ENCODE results near the gene RTN4RL2. TPM values are rescaled to one million over a fixed set of nuclear protein-coding genes. Genes with fewer than 3 reads are reported as not detected.

Gene RTN4RL2
- total RNA-seq, 1 donor from 2014 or later = 2.0 TPM

- intact Hi-C loops (cut with DNase I) = no loop called here
- H3K27ac ChIP-seq = peak overlapping the region; percentile 40
These were observed 16.6 kb downstream of the RTN4RL2 start for GRCh38 chr11:57476757-57477506.

GRCh38 chr11:57477507-57478189 lies 17.3 kb downstream of the RTN4RL2 start:
- no peak for DNase-seq (ENCODE audit: extremely low spot score in 2 of 2)
- intact Hi-C loops (cut with DNase I) = no loop called here
- H3K27ac ChIP-seq = no peak overlapping the region
- no peaks in the 10 kb centered on the region for H3K27me3 ChIP-seq
- H3K9me3 ChIP-seq = no peaks in the 10 kb centered on the region
- H3K4me1 ChIP-seq = peaks cover 27% of the 10 kb centered on the region
- no peak overlapping the region for H3K4me3 ChIP-seq
- TF ChIP-seq POLR2AphosphoS5 (IDR thresholded peaks at IDR 0.05; ENCODE audit: insufficient read depth in 1 of 2, low read depth in 1 of 2) (no peak), POLR2A (IDR thresholded peaks at IDR 0.05) (no peak), CTCF (IDR thresholded peaks at IDR 0.05) (no peak)
- H3K36me3 ChIP-seq = no peaks in the 10 kb centered on the region

More at GRCh38 chr11:57476757-57477506, 16.6 kb downstream of the RTN4RL2 start:
- H3K4me3 ChIP-seq = peak overlapping the region; percentile 48 to 54
- H3K27me3 ChIP-seq = no peaks in the 10 kb centered on the region
- no peaks in the 10 kb centered on the region for H3K36me3 ChIP-seq
- no peaks in the 10 kb centered on the region for H3K9me3 ChIP-seq
- H3K4me1 ChIP-seq = peaks cover 22% of the 10 kb centered on the region
- DNase-seq (ENCODE audit: extremely low spot score in 2 of 2) = no peak
- peak in 1 of 3 experiments; percentile 23 for TF ChIP-seq CTCF (IDR thresholded peaks at IDR 0.05)
- no peak for TF ChIP-seq POLR2A (IDR thresholded peaks at IDR 0.05)
- no peak for TF ChIP-seq POLR2AphosphoS5 (IDR thresholded peaks at IDR 0.05; ENCODE audit: insufficient read depth in 1 of 2, low read depth in 1 of 2)

GRCh38 chr11:57479021-57479663 lies 18.8 kb downstream of the RTN4RL2 start:
- H3K36me3 ChIP-seq = no peaks in the 10 kb centered on the region
- peaks cover 38% of the 10 kb centered on the region for H3K4me1 ChIP-seq
- no peaks in the 10 kb centered on the region for H3K9me3 ChIP-seq
- no peak for DNase-seq (ENCODE audit: extremely low spot score in 2 of 2)
- H3K27ac ChIP-seq = no peak overlapping the region
- intact Hi-C loops (cut with DNase I) = no loop called here
- TF ChIP-seq CTCF (IDR thresholded peaks at IDR 0.05) (no peak), POLR2AphosphoS5 (IDR thresholded peaks at IDR 0.05; ENCODE audit: insufficient read depth in 1 of 2, low read depth in 1 of 2) (no peak), POLR2A (IDR thresholded peaks at IDR 0.05) (no peak)
- H3K27me3 ChIP-seq = no peaks in the 10 kb centered on the region
- H3K4me3 ChIP-seq = no peak overlapping the region

GRCh38 chr11:57479911-57480310 lies 19.6 kb downstream of the RTN4RL2 start:
- Histone ChIP-seq H3K36me3 (peaks cover 0 to 5% of the 10 kb centered on the region in 2 donors), H3K4me3 (no peak overlapping the region), H3K27me3 (no peaks in the 10 kb centered on the region), H3K9me3 (no peaks in the 10 kb centered on the region), H3K27ac (no peak overlapping the region), H3K4me1 (peaks cover 38% of the 10 kb centered on the region)
- TF ChIP-seq CTCF (IDR thresholded peaks at IDR 0.05) = no peak
- TF ChIP-seq POLR2AphosphoS5 (IDR thresholded peaks at IDR 0.05; ENCODE audit: insufficient read depth in 1 of 2, low read depth in 1 of 2) = no peak
- no peak for TF ChIP-seq POLR2A (IDR thresholded peaks at IDR 0.05)
- intact Hi-C loops (cut with DNase I) = no loop called here
- no peak for DNase-seq (ENCODE audit: extremely low spot score in 2 of 2)
